GM04503 (cell line): ENCODE data around the gene S1PR2.
"Not testable (repeated sequence)": the region's sequence is repeated elsewhere in the genome, so short reads cannot be mapped to it uniquely, and the experiment has no call there.

Source experiments
- DNase-seq: peaks from one replicate; pipeline ENCODE4 v3.0.0-alpha.2; 2012; ENCODE audit warnings: low read depth

Gene S1PR2

DNA sequence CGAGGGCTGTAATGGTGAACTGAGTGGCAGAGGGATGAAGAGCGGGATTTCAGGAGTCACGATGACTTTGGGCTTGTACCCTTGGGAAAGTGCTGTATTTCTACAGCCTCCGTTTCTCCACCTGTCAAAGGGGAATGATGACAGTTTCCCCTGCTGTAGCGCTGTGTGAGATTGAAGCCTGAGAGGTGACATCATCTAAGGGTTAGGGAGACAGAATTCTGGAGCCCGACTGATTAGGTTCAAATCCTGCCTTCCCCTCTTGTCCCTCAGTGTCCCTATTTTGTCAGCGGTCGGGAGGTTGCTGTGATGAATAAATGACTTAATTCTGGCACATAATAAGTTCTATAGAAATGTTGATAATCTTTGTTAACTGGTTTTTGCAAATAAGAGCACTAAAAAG is 21.6 kb upstream of the S1PR2 start:
- no peak for DNase-seq

DNA sequence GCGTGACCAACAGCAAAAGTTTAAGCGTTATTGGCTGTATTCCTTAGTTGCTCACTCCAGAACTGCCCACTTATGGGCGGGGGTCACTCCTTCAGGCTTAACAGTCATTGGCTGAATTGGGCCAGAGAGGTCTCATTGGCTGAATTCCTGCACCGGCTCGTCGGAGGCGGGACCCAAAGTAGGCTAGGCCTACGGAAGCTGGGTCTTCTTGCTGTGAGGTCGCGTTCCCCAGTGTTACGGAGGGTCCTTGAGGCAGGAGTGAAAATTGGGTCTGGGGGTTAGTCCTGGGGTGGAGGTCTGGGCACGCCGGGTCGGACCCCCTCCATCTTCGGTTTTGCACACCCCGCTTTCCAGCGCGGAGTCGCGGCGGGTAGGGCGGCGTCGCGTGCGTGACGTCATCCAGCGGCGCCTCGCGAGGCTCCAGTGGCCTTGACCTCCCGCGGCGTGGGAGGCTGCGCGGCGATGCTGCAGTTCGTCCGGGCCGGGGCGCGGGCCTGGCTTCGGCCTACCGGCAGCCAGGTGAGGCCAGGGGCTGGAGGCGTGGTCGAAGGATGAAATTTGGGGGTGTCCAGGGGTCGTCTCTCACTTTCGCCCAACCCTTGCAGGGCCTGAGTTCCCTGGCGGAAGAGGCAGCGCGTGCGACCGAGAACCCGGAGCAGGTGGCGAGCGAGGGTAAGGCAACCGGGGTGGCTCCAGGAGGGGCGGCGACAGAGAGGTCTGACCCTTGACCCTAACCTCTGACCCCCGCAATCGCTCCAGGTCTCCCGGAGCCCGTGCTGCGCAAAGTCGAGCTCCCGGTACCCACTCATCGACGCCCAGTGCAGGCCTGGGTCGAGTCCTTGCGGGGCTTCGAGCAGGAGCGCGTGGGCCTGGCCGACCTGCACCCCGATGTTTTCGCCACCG is 20.9 kb upstream of the S1PR2 start, which contains the start of gene MRPL4:
Gene MRPL4, plus strand, starts transcription at position 423 of the 903 bp plus-strand sequence. Its CDS starts 40 bp downstream, at position 463.
- peak; percentile 93 for DNase-seq

DNA sequence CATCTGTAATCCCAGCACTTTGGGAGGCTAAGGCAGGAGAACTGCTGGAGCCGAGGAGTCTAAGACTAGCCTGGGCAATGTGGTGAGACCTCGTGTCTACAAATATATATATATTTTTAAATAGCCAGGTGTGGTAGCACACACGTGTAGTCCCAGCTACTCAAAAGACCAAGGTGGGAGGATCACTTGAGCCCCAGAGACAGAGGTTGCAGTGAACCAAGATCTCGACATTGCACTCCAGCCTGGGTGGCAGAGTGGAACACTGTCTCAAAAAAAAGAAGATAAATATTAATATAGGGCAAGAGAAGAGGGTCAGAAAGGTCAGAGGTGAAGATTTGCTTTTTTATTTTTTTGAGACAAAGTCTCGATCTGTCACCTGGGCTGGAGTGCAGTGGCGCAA is 15.4 kb upstream of the S1PR2 start:
- no peak for DNase-seq

DNA sequence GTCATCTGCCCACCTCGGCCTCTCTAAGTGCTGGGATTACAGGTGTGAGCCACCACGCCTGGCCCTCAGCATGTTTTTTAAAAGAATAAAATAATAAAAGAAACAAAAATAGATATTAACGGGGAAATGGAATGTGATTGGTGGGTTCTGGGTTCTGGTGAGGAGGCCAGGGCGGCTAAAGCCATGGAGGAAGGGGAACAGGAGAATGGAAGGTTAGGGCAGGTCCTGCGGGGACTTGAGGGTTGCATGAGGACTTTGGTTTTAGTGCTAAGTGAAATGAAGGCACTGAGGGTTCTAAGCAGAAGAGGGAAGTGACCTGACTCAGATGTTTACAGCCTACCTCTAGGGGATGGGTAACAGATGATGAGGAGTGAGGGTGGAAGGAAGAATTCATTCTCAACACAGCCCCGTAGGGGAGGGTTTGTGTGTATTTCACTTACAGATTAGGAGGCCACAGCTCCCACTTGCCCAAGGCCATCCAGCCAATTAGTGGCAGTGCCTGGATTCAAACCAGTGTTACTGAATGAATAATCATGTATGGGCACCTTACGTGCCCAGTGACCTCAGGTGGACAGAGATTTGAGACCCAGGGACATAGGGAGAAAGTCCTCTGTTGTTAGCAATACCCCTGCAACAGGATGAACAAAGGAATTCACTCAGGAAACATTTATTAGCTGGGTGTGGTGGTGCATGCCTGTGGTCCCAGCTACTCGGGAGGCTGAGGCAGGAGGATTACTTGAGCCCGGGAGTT is 14.2 kb upstream of the S1PR2 start:
- DNase-seq: no peak

DNA sequence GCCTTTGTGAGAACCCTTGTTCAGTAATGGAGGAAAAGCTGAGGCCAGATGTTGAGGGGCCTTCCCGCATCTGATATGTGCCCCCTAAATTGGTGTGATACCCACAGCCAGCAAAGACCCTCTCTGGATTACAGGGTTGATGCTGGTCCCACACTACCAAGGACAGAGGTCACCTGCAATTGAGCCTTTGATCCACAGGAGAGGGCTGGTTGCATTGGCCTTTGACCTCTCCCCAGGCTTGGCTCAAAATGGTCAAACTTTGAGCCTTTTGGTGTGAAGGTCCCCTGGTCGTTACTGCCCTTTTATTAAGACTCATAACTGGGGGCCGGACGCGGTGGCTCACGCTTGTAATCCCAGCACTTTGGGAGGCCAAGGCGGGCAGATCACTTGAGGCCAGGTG is 12.5 kb upstream of the S1PR2 start:
- no peak for DNase-seq

DNA sequence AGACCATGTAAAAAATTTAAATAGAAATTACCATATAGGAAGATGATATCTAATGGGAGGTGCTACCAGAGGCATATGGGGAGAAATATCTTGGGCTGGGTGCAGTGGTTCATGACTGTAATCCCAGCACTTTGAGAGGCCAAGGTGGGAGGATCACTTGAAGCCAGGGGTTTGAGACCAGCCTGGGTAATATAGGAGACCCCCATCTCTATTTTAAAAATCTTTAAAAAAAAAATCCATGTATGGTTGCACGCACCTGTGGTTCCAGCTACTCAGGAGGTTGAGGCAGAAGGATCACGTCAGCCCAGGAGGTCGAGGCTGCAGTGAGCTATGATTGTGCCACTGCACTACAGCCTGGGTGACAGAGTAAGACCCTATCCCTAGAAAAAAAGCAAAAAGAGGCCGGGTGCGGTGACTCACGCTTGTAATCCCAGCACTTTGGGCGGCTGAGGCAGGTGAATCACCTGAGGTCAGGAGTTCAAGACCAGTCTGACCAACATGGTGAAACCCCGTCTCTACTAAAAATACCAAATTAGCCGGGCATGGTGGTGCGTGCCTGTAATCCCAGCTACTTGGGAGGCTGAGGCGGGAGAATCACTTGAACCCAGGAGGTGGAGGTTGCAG is 10.8 kb upstream of the S1PR2 start:
- not testable (repeated sequence) for DNase-seq

DNA sequence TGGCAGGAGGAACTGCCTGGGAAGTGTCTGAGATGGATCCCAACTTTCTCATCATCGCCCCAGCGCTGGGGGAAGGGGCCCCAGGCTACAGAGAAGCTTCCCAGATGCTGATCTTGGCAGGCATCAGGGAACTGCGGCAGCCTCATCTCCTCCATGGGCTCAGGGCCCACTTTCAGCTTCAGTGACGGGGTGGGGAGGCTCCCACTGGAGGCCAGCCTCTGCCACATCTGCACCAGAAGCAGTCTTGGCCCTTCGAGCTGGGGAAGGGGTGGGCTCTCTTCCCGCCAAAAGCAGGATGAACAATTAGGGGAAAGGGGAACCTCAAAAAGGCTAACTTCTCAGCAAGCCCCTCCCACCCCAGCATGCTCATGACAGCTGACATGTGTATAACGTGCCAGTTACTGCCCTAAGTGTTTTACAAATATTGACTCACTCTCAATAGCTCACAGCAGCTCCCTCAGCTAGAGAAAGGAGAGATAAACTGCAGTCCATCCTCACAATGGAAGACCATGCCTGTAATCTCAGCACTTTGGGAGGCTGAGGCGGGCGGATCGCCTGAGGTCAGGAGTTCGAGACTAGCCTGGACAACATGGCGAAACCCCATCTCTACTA is 7.1 kb upstream of the S1PR2 start:
- peak; percentile 39 for DNase-seq

DNA sequence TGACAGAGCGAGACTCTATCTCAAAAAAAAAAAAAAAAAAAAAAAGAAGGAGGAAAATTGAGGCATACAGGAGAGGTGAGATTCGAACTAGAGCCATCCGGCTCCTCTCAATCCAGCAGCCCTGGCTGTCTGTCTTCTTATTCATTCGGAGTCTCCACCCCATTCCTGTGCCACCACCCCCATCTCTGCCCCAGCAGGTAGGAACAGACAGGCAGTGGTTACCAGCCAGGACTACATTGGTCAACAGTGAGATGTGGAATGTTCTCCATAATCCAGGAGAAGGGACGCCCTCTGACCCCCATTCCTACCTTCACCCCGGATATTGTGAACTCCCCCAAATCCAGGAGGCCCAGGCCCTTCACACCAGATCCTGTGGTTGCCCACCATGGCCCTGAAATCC is 6.6 kb upstream of the S1PR2 start:
- DNase-seq: no peak

DNA sequence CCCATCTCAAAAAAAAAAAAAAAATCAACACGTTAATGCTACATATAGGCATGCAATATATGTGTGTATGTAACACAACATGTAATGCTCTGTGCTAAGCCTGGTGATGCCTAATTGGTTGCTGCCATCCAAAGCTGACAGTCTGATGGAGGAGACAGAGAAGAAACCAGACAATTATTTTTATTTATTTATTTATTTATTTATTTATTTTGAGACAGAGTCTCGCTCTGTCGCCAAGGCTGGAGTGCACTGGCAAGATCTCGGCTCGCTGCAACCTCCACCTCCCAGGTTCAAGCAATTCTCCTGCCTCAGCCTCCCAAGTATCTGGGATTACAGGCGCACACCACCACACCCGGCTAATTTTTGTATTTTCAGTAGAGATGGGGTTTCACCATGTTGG is 4.3 kb upstream of the S1PR2 start:
- not testable (repeated sequence) for DNase-seq

DNA sequence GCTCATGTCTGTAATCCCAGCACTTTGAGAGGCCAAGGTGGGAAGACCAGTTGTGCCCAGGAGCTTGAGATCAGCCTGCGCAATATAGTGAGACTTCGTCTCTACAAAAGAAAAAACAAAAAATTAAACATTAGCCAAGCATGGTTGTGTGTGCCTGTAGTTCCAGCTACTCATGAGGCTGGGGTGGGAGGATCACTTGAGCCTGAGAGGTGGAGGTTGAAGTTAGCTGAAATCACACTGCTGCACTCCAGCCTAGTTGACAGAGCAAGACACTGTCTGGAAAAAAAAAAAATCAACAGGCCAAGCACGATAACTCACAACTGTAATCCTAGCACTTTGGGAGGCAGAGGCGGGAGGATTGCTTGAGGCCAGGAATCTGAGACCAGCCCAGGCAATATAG is 3.9 kb upstream of the S1PR2 start:
- DNase-seq: no peak

DNA sequence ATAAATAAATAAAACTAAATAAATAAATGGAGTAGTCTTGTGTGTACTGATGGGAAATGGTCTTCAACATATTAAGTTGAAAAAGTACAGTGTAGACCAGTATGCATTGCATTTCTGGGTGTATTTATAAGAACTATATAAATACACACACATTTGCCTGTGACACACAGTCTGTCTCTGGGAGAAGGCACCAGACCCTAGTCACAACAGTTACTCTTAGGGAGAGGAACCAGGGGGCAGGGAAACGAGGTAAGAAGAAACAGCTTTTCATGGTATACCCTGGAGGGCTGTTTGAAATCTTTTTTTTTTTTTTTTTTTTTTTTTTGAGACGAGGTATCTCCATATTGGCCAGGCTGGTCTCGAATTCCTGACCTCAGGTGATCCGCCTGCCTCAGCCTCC is 2.8 kb upstream of the S1PR2 start:
- no peak for DNase-seq

DNA sequence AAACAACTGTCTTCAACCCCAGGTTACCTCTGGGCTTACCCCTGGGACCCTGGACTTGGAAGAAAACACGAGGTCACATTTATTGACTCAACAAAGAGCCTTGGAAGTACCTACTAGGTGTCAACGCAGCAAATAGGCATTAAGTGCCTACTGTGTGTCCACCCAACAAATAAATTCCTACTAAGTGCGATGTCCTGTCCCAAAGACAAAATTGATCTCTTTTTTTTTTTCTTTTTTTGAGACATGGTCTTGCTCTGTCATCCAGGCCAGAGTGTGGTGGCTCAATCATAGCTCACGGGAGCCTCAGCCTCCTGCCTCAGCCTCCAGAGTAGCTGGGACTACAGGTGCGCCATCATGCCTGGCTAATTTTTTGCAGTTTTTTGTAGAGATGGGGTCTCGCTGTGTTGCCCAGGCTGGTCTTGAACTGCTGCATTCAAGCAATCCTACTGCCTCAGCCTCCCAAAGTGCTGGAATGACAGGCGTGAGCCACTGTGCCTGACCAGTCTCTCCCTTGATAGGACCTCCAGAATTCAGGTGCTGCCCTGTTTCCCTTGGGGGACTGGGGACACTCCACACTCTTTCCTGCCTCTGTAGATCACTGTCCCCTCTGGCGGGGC is 589 bp upstream of the S1PR2 start:
- DNase-seq: no peak

DNA sequence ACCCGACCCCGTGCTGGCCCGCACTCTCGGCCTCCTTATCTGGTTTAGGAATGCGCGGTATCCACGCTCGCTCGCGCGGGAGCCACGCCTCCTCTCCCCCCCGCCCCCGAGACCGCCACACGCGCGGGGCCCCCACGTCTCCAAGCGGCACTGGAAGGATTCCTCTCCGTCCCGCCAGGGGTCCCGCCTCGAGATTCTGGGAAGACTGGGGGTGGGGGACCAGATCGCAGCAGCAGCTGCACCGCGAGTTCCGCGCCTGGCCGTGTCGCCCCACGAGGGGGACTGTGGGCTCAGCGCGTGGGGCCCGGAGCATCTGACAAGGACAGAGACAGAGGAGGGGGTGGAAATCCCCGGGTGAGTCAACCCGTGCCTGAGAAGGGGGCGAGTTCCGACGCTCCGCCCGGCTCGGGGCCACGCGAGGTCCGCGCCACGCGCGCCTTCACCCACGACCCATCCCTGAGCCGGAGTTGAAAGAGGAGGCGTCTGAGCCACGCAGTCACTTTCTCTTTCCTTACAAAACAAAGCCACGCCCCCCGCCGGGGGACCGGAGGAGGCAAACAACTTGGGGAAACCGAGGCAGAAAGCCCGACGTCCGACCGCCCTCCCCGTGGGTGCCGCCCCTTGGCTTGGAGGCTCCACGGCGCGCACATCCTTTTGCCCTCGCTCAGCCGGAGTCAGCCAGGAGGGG is 814 bp downstream of the S1PR2 start:
- no peak for DNase-seq

DNA sequence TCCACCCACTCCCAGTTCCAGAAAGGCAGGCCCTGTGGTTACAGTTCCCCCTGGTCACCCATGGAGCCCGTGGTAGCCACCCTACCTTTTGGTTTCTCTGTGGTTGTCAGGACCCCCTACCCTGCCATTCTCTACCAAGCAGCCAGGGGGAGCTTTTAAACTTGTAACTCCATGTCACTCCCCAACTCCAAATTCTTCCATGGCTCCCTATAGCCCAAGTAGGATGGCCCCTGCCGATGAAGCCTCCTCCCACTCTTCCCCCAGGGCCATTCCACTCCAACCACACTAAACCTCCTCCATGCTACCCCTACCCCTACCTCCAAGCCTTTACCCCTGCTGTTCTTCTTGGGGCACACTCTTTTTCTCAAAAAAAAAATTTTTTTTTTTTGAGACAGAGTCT is 2.2 kb downstream of the S1PR2 start:
- no peak for DNase-seq

DNA sequence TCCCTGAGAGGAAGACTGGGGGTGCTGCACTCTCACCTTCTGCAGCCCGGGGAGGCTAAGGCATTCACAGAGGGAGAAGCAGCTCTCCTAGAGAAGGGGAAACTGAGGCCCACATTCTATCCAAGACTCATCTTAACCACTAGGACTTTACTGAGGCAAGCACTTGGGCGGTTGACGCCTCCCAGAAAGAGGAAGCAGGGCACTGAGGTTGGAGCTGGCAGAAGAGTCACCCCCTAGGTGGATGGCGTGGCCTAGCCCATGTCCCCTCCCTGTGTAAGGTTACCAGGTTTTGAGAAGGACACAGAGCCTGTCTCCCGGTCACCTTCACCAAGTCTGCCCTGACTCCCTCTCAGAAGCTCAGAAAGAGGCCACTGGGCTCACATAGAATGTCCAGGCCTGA is 2.7 kb downstream of the S1PR2 start:
- no peak for DNase-seq

DNA sequence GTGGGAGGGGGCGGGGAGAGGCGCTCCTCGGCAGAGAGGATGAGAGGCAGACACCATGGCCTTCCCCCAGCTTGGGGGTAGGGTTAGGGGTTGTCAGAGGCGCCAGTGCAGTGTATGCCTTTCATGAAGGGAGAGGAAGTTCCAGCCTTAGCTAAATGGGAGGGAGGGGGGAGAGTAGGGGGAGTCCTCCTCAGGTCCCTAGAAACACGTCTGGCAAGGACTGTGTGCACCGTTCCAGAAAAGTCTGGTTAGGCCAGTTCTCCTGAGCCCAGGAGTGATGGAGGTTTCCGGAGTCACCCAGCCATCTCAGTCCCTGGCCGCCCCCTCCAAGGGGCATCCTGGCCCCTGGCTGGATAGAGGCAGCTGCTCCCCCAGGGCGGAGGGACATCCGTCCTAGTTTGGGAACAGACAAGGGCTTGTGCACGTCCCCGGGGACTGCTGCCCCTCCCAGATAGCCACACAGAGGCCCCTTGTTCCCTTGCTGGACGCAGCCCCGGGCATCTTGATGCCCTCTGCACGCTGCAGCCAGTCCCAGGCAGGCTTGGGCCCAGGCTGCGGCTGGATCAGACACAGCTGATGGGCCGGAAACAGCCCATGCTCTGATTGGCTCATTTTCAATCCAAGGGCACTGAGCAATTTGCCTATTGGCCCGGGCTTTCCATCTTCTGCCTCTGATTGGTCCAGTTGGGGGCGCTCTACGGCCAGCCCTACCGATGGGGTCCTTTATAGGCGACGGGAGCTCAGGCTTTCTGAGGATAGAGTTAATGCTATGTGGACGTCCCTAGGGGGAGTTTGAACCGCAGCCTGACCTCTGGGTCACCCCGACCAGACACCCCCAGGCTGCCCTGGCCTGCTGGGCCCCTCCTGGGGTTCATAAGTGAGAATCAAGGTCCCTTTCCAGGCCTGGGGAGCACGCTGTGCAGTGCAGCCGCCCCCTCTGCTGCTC is 3.8 kb downstream of the S1PR2 start:
- DNase-seq: no peak

DNA sequence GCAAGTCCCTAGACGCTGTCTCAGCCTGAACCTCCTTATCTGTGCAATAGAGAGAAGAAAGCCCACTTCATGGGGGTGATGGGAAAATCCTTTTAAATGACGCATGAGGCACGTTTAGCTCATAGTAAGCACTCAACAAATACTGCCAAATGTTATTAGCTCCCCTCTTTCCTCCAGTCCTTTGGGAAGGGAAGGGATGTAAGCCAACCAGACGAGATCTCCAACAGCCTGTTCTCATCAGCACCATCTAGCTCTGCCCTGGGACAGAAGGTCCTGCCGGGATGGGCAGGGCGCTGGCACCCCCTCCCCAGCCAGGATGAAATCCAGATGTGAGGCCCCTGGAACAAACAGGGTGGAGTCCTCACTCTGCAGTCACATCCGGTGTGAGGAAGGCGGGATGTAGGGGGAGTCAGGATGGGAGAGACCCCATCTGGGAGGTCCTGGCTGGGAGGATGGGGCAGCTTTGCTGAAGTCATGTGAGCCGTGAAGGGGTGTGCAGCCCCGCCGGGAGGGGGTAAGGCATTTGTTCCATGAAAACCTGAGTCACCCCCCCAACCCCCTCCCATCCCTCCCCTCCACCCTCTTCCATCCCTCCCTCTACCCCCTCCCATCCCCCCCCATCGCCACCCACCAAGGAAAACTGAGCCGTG is 4.6 kb downstream of the S1PR2 start:
- no peak for DNase-seq

DNA sequence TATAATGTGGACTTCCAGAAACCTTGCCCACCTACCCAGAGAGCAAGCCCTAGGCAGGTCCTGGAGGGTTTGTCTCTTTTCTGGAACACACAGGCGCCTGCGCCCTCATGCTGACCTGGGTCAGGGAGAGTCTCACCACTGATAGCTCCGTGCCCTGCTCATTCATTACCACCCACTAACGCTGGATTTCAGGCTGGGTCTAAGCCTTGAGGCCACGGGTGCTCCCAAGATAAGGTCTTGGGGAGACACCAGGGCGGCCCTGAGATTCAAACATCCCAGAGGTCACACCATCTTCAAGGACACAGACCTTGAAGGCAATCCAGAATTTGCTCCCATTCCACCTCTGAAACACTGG is 5.1 kb downstream of the S1PR2 start:
- no peak for DNase-seq

DNA sequence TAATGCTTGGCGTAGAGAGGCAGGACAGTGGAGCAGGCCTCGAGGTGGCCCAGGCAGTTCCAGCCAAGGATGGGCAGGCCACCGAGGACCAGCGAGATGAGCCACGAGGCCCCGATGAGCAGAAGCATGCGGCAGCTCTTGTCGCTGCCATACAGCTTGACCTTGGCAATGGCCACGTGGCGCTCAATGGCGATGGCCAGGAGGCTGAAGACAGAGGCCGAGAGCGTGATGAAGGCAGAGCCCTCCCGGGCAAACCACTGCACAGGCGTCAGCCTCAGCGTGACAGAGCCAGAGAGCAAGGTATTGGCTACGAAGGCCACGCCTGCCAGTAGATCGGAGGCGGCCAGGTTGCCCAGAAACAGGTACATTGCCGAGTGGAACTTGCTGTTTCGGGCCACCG is 6.8 kb downstream of the S1PR2 start:
- DNase-seq: no peak
